Measurements from ENCODE around the gene TMEM26. TPM values are rescaled to one million over a fixed set of nuclear protein-coding genes. Genes with fewer than 3 reads are reported as not detected.

TMEM26 gene
- polyA plus RNA-seq, 1 donor, result 8.0 TPM

Other genes starting within 250 kb of the TMEM26 start
- 0.19 TPM for gene CABCOCO1, start 209.5 kb upstream of the TMEM26 start, polyA plus RNA-seq (ENCODE audit: insufficient read length)

All from forelimb muscle (tissue), 1 donor.